HG03175 (cell line): ENCODE data around the gene DYNC1I2.
"Not testable (repeated sequence)": the region's sequence is repeated elsewhere in the genome, so short reads cannot be mapped to it uniquely, and the experiment has no call there.

Experiments used
- ATAC-seq: cut with Tn5 transposase; IDR thresholded peaks from one replicate; pipeline ENCODE4 v1.9.1; 2021; ENCODE audit warnings: mild to moderate bottlenecking, moderate library complexity; ENCODE audit not compliant: unreplicated experiment

DYNC1I2 gene

DNA sequence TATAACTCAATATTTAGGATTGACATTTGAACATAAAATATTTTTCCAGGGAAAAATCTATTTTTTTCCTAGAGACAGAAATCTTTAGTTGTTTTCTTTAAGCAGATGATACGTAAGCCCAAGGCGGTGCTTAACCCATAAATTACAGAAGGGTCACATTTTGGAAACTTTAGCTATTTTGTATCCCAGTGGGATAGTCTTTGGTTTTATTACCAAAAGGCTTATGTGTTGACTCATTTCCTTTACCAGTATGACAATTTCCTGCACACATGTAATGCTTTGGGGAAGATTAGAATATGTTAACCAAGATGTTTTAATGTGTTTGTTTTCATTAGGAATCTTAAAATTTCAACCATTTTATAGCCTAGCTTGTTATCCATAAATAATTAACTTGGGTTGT, 24.8 kb downstream of the DYNC1I2 start:
- no peak for ATAC-seq

DNA sequence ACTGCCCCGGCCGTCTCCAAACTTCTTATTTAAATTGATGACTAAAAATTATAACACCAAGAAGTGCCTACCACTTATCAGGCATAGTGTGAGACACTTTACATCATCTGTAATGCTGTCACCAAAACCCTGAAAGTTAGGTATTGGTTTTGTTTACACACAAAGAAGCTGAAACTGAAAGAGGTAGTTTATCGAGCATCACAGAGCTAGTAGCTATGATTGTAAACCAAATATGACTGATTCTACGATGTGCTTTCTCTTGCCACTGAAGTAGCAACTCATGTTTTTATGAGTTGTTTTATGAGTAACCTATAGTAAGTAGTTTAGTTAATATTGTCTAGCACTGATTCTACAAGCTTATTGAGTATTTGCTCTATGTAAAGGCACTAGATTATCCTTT, 31.5 kb downstream of the DYNC1I2 start:
- no peak for ATAC-seq

DNA sequence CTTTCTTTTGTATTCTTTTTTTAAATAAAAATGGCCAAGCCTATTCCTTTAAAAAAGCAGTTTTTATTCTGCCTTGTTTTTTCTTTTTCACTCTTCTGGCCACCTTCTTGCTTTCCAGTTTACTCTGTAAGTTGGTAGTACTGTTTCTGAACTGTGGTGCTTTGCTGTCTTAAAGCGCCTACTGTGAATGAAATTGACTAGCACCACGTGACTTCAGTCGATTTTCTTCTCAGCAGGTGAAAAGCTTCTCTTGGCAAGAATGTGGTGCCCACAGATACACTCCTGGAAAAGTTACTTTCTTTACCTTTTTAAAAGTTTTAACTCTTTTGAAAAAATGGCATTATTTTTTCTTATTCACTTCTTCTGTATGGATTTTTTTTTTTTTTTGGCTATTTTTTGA, 32.4 kb downstream of the DYNC1I2 start:
- no peak for ATAC-seq

DNA sequence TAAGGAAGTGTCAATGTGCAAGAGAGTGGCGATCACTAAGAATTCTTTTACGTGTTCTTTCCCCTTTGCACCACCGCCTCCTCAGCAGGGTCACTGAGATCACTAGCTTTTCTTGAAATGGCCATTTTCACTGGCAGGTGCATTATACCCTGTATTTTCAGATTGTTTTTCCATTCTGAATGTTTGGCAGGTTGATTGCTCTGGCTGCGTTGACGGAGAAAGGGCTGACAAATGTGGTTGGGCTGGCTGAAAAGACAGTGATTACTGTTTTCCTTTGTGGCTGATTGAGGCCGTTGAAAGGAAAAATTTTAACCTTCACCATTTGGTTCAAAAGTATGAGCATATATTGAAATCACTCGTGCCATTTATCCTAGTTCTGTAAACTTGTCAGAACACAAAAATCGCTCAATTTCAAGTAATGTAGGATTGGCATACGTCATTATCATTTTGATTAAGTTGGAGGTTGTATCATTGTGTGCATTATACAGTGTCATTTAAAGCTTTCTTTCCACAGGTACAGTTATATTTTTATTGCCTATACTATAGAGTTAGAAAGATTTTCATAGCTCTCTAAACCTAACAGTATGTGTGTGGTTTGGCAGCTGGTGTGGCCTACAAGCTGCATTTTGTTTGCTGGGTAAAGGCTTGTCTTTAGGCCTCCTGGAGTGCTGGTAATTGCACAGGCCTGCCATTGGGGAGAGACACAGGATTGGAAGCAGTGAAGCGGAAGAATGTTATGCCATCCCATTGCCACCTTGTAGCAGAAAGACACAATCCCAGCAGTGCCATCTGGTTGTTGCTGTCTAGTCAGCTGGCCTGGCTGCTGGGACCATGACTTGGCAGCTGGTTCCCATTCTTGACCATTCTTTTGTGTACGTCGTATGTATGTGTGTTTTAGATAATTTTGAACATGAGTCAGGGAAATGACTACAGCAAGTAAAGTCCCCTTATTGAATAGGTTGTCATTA, 36.7 kb downstream of the DYNC1I2 start:
- no peak for ATAC-seq

DNA sequence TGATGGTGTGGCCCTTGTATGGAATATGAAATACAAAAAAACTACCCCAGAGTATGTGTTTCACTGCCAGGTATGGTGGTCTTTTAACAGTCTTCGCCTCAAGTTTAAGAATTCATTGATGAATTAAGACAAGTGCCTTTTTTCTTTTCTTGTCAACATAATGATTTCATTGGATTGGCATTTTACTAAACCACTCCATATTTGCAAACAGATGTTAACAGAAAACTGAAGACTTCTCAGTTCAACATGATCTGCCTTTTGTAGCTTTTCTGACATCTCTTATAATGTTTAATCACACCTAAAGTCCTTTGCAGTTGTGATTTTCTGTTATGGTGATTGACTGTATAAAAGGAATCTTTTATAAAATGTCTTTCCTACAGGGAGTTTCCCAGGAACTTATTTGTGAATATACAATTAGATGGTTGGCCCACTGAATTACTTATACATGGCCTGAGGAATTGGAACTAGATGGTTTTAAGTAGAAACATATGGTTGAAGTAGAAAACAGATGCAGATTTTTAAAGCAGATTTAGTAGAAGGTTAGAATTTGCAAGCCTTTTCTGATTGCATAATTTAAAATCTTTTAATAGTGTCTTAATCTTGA, 39.7 kb downstream of the DYNC1I2 start:
- no peak for ATAC-seq

DNA sequence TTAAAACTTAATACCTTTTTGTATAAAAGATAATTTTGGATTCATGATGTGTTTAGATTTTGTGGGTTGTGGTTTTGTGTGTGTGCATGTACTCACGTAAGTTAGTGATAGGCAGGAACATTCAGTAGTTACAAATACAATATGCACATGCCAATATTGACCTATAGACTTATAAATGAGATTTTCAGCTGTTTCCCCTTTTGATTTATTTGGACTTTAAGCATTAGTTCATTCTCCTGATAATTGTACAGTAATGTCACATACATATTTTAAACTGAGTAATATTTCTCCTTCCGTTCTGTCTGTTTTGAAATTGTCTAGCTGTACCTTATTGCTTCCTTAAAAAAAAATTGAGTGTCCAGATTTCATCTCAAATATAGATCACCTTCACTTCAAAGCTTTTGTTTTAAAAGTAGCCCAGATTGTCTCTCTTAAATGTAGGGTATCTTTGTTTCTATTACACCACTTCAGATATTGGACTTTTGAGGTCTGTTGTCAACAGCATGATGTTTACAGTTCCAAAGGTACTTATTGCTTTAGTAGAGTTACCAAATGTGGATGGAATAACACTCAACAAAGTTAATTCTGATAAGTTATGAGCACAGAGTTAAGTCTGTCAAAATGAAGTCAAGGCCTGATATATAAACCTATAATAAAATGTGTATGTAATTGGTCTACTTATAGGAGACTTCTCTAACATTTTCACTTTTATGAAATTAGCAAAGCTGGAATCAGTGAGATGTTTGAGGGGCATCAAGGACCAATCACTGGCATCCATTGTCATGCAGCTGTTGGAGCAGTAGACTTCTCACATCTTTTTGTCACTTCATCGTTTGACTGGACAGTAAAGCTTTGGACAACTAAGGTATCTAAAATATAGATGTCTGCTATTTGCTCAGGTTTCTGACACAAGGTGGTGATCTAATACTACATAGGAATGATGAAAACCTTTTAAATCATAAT, 42.0 kb downstream of the DYNC1I2 start:
- ATAC-seq: no peak

DNA sequence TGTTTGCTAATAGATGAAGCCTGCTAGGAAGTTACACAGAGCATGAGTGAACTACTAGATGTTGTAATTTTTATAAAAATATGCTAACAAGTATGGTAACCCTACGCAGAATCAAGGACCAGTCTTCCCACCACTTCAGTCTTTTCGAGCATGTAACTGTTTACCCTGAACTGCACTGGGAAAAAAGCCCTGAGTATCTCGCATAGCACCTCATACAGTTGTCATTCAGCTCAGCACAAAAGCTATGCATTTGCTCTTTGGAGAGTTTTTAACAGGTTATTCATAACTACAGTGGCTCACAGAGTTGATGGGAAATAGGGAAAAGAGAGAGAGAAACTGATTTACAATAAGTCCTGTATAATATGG, 42.7 kb downstream of the DYNC1I2 start:
- no peak for ATAC-seq

DNA sequence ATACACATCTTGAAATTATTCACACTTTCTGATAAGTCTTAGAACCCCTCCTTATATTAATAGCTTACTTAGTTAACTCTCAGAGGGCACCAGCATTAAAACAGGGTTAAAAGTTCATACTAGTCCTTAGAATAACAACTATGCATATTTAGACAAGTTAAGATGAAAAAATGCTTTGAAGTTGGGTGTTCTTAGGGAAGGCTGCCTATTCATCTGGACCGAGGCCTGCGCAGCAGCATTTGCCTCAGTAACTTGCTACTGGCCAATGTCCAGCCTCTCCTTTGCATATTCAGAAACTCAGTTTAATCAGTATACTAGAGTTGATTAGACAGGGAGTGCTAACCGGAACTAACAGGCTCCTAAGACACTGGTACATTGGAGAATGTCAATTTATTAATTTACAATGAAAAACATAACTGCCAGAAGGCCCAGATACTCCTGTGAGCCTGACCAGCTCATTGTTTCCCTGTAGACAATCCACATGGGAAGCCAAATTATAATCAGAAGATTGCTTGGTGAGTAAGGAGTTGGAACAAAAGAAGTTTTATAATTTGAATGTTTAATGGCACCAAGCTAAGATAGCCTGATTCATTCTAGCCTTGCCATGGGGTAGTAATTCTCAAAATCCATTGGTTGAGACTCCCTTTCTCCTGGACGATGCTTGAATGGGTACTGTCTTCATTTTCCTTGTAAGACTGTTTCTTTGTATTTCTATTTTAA, 48.9 kb downstream of the DYNC1I2 start:
- no peak for ATAC-seq

DNA sequence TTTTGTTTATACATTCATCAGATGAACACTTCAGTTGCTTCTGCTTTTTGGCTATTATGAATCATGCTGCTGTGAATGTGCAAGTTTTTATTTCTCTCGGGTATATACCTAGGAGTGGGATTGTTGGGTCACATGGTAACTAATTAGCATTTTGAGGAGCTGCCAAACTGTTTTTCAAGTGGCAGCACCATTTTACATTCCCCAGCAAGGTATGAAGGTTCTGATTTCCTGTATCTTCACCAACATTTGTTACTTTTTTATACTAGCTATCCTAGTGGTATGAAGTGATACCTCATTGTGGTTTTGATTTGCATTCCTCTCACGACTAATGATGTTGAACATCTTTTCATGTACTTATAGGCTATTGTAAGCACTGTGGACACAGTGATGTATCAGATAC, 53.9 kb downstream of the DYNC1I2 start:
- ATAC-seq: peak; percentile 65

DNA sequence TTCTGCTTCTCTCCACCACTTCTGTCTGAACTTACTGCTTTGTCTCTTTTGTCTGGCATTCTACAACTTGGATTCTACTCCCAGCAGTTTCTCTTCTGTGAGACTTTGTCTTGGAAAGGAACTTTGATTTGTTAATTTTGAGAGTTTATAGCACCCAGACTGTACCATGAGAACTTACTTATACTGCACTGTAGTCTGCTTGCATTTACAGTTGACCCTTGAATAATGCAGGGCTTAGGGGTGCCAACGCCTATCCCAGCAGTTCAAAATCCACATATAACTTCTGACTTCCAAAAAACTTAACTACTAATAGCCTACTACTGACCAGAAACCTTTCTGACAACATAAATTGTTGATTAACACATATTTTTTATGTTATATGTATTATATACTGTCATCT, 55.5 kb downstream of the DYNC1I2 start:
- no peak for ATAC-seq

DNA sequence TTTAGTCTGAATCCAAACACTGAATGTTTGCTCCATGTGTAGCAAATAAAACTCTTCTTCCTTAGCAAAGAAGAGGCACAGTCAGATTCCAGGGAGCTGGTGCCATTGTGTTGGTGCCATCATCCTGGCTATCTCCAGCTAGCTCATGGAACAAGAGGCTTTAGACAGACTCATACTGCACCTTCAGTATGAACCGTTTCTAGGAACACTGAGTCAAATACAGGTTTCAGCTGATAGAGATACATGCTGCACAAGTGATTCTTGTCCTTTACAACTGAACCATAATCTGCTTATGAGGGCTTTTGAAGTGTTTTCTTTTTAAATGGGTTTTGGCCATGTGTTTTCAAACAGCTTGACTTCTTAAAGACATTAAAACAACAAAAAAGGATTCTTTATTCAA, 57.9 kb downstream of the DYNC1I2 start:
- no peak for ATAC-seq

DNA sequence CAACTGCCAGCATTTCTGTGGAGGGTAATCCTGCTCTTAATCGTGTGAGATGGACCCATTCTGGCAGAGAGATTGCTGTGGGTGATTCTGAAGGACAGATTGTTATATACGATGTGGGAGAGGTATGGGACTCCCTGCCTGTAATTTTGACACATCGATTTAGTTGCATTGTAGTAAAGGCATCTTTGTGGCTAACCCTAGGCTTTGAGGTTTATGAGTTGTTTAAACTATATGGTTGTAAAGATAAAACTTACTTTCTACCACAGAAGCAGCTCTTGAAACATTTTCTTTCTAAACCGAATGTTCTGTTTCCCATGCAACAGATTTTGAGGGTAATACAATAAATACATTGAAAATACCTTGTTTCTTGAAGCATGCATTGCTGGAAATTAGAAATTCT, 58.5 kb downstream of the DYNC1I2 start:
- no peak for ATAC-seq

DNA sequence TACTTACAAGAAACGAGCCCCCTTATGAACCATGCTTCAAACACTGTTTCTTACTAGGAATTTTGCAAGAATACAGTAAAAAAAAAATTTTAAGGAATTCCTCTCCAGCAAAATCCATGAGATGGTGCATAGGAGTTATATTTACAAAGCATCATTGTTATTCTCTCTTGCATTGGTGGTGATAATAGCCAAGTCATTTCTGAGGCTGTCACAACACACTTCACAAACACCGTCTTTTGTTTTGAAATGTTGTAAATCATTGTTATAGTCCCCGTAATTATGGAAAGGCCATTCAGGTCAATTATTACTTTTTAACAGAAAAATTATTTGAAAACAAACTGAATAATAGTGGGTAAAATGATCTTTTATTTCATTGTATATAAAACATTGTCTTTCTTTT, 60.1 kb downstream of the DYNC1I2 start:
- no peak for ATAC-seq

DNA sequence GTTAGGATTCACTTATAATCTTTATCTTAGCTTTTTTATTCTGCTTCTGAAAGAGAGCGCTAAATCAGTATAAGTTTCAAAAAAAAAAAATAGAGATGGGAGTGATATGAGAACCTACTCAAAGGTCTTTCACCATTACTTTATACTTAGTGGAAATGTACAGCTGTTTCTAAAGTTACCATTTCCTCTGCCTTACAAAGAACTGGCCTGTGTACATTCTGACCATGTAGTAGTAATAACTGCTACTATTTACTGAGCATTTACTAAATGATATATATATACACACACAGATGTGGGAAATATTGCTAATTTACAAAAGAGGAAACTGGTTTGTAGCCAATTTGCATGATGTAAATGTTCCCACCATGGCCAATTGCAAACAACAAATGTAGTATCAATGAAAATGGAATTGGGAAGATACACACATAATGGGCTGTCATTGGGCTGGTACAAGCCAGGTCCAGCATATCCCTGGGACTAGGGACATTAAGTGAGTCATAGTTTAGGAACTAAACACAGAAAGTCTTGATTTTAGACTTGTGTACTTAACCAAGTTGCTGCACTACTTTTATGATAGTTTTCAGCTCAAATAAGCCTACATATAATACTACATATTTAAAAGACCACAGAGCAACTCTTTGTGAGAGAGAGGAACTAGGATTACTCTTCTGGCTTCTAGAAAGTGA, 67.1 kb downstream of the DYNC1I2 start:
- no peak for ATAC-seq

DNA sequence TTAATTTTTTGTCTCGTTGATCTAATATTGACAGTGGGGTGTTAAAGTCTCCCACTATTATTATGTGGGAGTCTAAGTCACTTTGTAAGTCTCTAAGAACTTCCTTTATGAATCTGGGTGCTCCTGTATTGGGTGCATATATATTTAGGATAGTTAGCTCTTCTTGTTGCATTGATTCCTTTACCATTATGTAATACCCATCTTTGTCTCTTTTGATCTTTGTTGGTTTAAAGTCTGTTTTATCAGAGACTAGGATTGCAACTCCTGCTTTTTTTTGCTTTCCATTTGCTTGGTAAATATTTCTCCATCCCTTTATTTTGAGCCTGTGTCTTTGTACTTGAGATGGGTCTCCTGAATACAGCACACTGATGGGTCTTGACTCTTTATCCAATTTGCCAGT, 71.5 kb downstream of the DYNC1I2 start:
- not testable (repeated sequence) for ATAC-seq

DNA sequence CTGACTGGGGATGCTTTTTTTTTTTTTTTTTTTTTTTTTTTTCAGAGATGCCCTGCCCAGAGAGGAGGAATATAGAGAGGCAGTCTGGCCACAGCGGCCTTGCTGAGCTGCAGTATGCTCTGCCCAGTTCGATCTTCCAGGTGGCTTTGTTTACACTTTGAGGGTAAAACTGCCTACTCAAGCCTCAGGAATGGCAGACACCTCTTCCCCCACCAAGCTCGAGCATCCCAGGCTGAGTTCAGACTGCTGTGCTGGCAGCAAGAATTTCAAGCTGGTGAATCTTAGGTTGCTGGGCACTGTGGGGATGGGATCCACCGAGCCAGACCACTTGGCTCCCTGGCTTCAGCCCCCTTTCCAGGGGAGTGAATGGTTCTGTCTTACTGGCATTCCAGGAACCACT, 73.9 kb downstream of the DYNC1I2 start:
- not testable (repeated sequence) for ATAC-seq

DNA sequence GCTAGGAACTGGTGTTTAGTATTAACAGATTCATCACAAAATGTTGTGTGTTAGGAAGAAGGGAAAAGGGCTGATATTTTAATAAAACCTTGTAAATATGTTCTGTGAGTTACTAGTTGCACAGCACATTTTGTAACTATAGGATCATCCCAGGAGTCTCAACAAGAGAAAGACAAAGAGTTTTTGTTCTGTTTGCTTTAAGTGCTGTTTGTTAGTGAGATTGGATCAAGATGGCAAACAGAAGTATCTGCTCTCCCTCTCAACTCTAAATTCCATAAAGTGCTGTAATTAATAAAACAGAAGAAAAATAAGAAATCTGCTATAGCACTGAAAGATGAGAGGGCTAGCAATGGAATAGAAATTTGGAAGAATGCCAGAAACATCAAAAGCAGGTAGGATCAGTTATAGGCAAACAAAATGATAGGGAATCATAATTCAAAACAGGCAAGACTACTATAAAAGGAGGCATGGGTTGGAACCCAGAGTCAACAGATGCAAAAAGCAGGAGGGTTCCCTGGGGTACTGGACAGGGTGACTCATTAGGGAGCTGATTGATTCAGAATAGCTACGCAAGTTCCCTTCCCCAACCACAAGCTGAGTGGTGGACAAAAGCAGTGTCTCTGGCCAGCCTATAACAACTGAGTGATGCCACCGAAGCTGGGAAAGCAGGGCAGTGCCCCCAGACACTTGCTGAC, 75.8 kb downstream of the DYNC1I2 start:
- ATAC-seq: no peak

DNA sequence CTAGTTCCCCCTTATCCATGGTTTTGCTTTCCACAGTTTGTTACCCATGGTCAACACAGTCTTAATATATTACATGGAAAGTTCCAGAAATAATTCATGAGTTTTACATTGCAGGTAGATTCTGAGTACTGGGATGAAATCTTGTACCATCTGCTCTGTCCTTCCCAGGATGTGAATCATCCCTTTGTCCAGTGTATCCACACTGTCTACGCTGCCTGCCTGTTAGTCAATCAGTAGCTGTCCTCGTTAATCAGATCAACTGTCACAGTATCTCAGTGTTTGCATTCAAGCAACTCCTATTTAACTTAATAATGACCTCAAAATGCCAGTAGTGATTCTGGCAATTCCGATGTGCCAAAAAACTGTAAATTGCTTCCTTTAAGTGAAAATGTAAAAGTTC, 76.3 kb downstream of the DYNC1I2 start:
- no peak for ATAC-seq

DNA sequence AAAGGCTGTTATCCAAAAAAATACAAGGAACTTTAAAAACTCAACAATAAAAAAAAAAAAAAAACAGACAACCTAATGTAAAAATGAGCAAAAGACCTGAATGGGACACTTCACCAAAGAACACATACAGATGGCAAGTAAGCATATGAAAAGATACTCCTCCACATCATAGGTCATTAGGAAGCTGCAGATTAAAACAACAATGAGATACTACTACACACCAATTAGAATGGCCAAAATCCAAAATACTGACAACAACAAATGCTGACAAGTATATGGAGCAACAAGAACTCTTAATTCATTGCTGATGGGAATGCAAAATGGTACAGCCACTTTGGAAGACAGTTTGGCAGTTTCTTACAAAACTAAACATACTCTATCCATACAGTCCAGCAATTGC, 84.2 kb downstream of the DYNC1I2 start:
- ATAC-seq: no peak

DNA sequence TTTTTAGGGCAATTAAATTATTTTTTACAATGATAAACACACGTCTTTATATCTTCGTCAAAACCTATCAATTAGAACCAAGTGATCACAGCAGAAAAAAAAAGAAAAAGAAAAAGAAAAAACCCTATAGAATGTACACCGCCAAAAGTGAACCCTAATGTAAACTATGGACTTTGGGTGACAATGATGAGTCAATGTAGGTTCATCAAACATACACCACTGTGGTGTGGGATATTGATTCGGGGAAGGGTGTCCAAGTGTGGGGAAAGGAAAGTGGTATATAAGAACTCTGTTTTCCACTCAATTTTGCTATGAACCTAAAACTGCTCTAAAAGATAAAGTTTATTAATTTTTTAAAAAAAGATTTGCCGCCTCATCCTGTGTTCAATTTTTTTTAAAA, 85.1 kb downstream of the DYNC1I2 start:
- ATAC-seq: no peak
